Measurements from ENCODE around the gene FBXW12.

GRCh38 chr3:48429960-48430707 is 58.1 kb downstream of the FBXW12 start, which contains the start of gene PLXNB1:
- TF ChIP-seq CTCF (IDR thresholded peaks at IDR 0.05 in 4 of 5, conservative IDR thresholded peaks at IDR 0.05 in 1 of 5) = no peak
- TF ChIP-seq POLR2A (IDR thresholded peaks at IDR 0.05) = no peak
